GM19099 (cell line): ENCODE data around the gene HK1.

Experiments used
- POLR2A ChIP-seq: IDR thresholded peaks from 3 replicates; pipeline ENCODE4 v1.6.1; 2011; ENCODE audit warnings: low read depth; ENCODE audit not compliant: insufficient read length; ENCODE audit errors: extremely low read depth

HK1 gene

GRCh38 chr10:69248117-69248730 is 30.1 kb upstream of the HK1 start:
- no peak for TF ChIP-seq POLR2A

GRCh38 chr10:69250041-69250440 is 28.3 kb upstream of the HK1 start:
- no peak for TF ChIP-seq POLR2A

GRCh38 chr10:69253171-69253570 is 25.1 kb upstream of the HK1 start:
- TF ChIP-seq POLR2A, result no peak

- TF ChIP-seq POLR2A, result no peak
Observed at GRCh38 chr10:69254877-69255276, 23.4 kb upstream of the HK1 start.

GRCh38 chr10:69259547-69260243 is 18.6 kb upstream of the HK1 start:
- no peak for TF ChIP-seq POLR2A

GRCh38 chr10:69261184-69261583 is 17.1 kb upstream of the HK1 start:
- no peak for TF ChIP-seq POLR2A

GRCh38 chr10:69262292-69262751 is 16.0 kb upstream of the HK1 start:
- no peak for TF ChIP-seq POLR2A

- no peak for TF ChIP-seq POLR2A
Observed at GRCh38 chr10:69265521-69265920, 12.8 kb upstream of the HK1 start.

- TF ChIP-seq POLR2A, result no peak
Observed at GRCh38 chr10:69268761-69269416, 9.4 kb upstream of the HK1 start.

- TF ChIP-seq POLR2A, result no peak
Observed at GRCh38 chr10:69269761-69270160, 8.5 kb upstream of the HK1 start.

GRCh38 chr10:69270990-69271389 is 7.3 kb upstream of the HK1 start:
- no peak for TF ChIP-seq POLR2A

GRCh38 chr10:69272624-69273023 is 5.7 kb upstream of the HK1 start:
- no peak for TF ChIP-seq POLR2A

- TF ChIP-seq POLR2A, result no peak
Observed at GRCh38 chr10:69275444-69275843, 2.9 kb upstream of the HK1 start.

GRCh38 chr10:69276503-69276902 is 1.8 kb upstream of the HK1 start:
- no peak for TF ChIP-seq POLR2A

GRCh38 chr10:69279110-69279509 is 814 bp downstream of the HK1 start:
- no peak for TF ChIP-seq POLR2A
